Chondrocyte (in vitro differentiated cells): ENCODE measurements around the gene SLC16A9. TPM values are rescaled to one million over a fixed set of nuclear protein-coding genes. Genes with fewer than 3 reads are reported as not detected.
"Not testable (repeated sequence)": the region's sequence is repeated elsewhere in the genome, so short reads cannot be mapped to it uniquely, and the experiment has no call there.

Source experiments
- DNase-seq: peaks from one replicate; pipeline ENCODE4 v3.0.0; 2021; ENCODE audit warnings: mixed read lengths, low spot score
- H3K27ac Mint-ChIP-seq: one replicate; pipeline ENCODE4 v1.8.0; 2021; ENCODE audit warnings: mild to moderate bottlenecking, moderate library complexity, mixed read lengths; ENCODE audit not compliant: unreplicated experiment
- H3K27me3 Mint-ChIP-seq: 2 replicates; pipeline ENCODE4 v1.8.0; 2021; ENCODE audit warnings: low read depth, mixed read lengths
- H3K36me3 Mint-ChIP-seq: 2 replicates; pipeline ENCODE4 v1.8.0; 2021; ENCODE audit warnings: low read depth, mixed read lengths
- H3K4me1 Mint-ChIP-seq: 2 replicates; pipeline ENCODE4 v1.8.0; 2021; ENCODE audit warnings: low read depth, mild to moderate bottlenecking, mixed read lengths
- H3K4me3 Mint-ChIP-seq: one replicate; pipeline ENCODE4 v1.8.0; 2021; ENCODE audit warnings: mild to moderate bottlenecking, moderate library complexity, mixed read lengths; ENCODE audit not compliant: unreplicated experiment
- H3K9me3 Mint-ChIP-seq: 2 replicates; pipeline ENCODE4 v1.8.0; 2021; ENCODE audit warnings: low read depth, mixed read lengths
- total RNA-seq: library from RNA; stranded (reverse); gene quantifications from 3 replicates; pipeline ENCODE4 v1.2.1, GENCODE V29; 2021
- TF ChIP-seq, protein P1 (sequence below): fragments of 200-600 bp; sonication (generic); IDR thresholded peaks from 2 replicates; pipeline ENCODE4 v1.5.0; 2021; ENCODE audit warnings: antibody characterized with exemption, mild to moderate bottlenecking, moderate library complexity

SLC16A9 gene
- total RNA-seq, 1 donor from 2014 or later, result 1.2 TPM

DNA sequence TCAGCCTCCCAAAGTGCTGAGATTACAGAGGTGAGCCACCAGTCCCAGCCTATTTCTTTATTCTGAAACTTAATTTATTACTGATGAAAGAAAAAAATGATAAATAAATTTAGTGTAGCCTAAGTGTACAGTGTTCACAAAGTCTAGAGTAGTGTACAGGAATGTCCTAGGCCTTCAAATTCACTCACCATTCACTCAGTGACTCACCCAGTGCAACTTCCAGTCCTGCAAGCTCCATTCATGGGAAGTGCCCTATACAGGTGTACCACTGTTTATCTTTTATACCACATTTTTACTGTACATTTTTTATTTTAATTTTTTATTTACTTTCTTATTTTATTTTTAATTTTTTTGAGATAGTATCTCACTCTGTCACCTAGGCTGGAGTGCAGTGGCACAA lies 31.4 kb upstream of the SLC16A9 start:
- H3K4me1 Mint-ChIP-seq, result no peaks in the 10 kb centered on the region
- H3K27ac Mint-ChIP-seq, result no peak overlapping the region
- H3K9me3 Mint-ChIP-seq, result no peaks in the 10 kb centered on the region
- no peak for DNase-seq
- H3K36me3 Mint-ChIP-seq, result no peaks in the 10 kb centered on the region
- peaks cover 12% of the 10 kb centered on the region for H3K27me3 Mint-ChIP-seq
- TF ChIP-seq, protein P1, sequence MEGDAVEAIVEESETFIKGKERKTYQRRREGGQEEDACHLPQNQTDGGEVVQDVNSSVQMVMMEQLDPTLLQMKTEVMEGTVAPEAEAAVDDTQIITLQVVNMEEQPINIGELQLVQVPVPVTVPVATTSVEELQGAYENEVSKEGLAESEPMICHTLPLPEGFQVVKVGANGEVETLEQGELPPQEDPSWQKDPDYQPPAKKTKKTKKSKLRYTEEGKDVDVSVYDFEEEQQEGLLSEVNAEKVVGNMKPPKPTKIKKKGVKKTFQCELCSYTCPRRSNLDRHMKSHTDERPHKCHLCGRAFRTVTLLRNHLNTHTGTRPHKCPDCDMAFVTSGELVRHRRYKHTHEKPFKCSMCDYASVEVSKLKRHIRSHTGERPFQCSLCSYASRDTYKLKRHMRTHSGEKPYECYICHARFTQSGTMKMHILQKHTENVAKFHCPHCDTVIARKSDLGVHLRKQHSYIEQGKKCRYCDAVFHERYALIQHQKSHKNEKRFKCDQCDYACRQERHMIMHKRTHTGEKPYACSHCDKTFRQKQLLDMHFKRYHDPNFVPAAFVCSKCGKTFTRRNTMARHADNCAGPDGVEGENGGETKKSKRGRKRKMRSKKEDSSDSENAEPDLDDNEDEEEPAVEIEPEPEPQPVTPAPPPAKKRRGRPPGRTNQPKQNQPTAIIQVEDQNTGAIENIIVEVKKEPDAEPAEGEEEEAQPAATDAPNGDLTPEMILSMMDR, result no peak
- no peak overlapping the region for H3K4me3 Mint-ChIP-seq

DNA sequence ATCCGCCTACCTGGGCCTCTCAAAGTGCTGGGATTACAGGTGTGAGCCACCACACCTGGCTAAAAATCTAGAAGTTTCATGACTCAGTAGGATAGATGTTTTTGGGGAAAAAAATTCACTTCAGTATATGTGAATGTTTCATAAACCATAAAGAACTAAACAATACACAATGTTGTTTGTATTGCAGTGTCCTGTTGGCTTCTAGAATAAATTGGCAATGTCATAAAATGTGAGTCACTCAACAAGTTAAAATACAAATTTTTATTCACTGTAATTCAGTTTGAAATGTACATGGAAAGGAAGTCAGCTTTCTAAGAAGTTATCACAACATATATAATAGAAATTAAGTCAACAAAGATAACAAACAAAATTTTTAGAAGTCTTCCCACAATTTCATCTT lies 27.1 kb upstream of the SLC16A9 start:
- TF ChIP-seq, protein P1, result no peak
- H3K36me3 Mint-ChIP-seq, result no peaks in the 10 kb centered on the region
- H3K9me3 Mint-ChIP-seq, result no peaks in the 10 kb centered on the region
- no peaks in the 10 kb centered on the region for H3K4me1 Mint-ChIP-seq
- H3K4me3 Mint-ChIP-seq, result no peak overlapping the region
- no peak overlapping the region for H3K27ac Mint-ChIP-seq
- peaks cover 17% of the 10 kb centered on the region for H3K27me3 Mint-ChIP-seq
- no peak for DNase-seq

DNA sequence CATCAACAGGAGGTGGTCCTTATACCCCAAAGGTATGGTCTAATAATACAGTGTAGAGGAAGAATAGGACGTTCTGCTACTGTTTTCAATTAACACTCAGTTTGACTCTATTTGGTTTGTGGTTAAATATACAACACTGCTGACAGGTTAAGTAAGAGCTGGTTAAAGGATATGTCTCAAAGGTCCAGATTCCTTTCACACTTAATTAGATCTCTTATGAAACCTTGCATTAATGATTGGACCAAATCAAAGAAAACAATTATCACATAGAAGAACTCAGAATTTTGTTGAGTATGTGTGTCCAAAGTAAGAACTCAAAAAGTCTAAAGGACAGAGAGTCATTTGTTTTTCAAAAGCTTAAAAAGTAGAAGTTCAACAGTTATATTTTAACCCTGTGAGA lies 25.6 kb upstream of the SLC16A9 start:
- Mint-ChIP-seq H3K4me3 (no peak overlapping the region), H3K27me3 (peaks cover 17% of the 10 kb centered on the region), H3K27ac (no peak overlapping the region), H3K36me3 (no peaks in the 10 kb centered on the region), H3K4me1 (no peaks in the 10 kb centered on the region), H3K9me3 (no peaks in the 10 kb centered on the region)
- no peak for DNase-seq
- TF ChIP-seq, protein P1, result no peak

DNA sequence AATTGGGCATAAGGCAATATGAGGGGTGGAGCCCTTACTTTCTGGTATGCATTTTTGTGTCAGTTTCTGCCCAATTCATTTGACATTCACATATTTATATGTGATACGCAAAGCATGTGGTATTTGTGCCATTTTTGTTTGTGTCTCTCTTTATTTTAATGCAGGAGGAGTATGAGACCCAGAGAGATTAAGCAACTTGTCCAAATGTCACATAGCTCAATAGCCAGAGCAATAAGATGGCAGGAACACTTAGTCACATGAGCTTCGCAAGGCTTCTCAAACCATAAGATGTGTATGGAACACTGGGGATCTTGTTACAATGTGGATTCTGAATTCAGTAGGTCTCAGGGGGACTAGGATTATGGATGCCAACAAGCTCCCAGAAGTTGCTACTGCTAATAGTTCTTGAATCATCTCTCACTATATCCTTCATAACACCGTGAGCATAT lies 24.4 kb upstream of the SLC16A9 start:
- DNase-seq, result no peak
- H3K4me1 Mint-ChIP-seq, result no peaks in the 10 kb centered on the region
- no peaks in the 10 kb centered on the region for H3K36me3 Mint-ChIP-seq
- H3K4me3 Mint-ChIP-seq, result no peak overlapping the region
- peaks cover 17% of the 10 kb centered on the region for H3K27me3 Mint-ChIP-seq
- no peak overlapping the region for H3K27ac Mint-ChIP-seq
- TF ChIP-seq, protein P1, result no peak
- H3K9me3 Mint-ChIP-seq, result no peaks in the 10 kb centered on the region

DNA sequence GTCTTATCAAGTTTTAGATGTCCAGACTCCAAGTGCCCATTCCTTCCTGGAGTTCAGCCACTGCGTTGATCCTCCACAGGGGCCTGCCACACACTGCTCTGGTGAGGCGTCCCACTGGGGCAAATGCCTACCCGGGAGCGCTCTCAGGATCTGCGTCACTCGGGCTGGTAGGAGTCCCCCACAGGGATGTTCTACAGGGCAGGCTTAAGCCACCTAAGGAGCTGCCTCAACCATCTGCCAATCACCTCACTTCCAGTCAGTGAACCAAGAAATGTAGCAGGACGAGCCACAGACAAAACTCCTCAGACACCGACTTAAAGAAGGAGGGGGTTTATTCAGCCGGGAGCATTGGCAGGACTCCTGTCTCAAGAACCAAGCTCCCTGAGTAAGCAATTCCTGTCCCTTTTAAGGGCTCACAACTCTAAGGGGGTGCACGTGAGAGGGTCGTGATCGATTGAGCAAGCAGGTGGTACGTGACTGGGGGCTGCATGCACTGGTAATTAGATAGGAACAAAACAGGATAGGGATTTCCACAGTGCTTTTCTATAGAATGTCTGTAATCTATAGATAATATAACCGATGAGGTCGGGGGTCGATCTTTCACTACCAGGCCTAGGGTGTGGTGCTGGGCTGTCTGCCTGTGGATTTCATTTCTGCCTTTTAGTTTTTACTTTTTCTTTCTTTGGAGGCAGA lies 23.8 kb upstream of the SLC16A9 start:
- not testable (repeated sequence) for H3K9me3 Mint-ChIP-seq, H3K36me3 Mint-ChIP-seq, DNase-seq, H3K4me1 Mint-ChIP-seq, H3K27ac Mint-ChIP-seq, H3K4me3 Mint-ChIP-seq
- peaks cover 15% of the 10 kb centered on the region for H3K27me3 Mint-ChIP-seq

DNA sequence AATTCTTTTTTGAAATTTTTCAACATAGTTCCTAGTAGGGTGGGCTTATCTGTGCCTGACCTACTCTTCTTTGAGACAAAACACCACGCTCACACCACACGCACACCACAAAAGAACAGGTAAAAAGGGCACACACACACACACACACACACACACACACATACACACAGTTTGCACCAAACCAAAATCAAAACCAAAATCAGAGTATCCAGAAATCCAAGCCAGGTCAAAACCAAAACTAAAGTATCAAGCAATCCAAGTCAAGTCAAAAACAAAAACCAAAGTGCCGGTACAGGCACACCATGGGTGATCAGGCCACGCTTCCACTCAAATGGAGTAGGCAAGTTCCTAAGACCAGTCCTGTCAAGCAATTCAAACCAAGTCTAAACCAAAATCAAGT lies 23.2 kb upstream of the SLC16A9 start:
- H3K27ac Mint-ChIP-seq, H3K36me3 Mint-ChIP-seq, H3K9me3 Mint-ChIP-seq, DNase-seq, H3K4me1 Mint-ChIP-seq, H3K4me3 Mint-ChIP-seq: not testable (repeated sequence)
- H3K27me3 Mint-ChIP-seq, result peaks cover 11% of the 10 kb centered on the region

DNA sequence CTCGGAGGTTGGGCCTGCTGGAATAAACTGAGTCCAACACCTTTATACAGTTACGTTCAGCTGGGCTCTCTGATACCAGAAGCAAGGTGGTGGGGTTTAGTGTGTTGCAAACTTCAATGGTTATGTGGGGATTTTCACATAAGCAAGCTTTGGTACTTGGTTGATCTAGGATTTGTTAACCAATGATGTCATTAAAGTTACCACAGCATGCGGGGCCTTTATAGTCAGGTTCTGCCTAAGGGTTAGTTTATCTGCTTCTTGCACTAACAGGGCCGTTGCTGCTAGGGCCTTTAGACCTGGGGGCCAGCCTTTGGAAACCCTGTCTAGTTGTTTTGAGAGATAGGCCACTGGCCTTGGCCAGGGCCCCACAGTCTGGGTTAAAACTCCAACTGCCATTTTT lies 19.5 kb upstream of the SLC16A9 start:
- not testable (repeated sequence) for H3K4me3 Mint-ChIP-seq, H3K27ac Mint-ChIP-seq, H3K9me3 Mint-ChIP-seq, H3K36me3 Mint-ChIP-seq, H3K4me1 Mint-ChIP-seq, H3K27me3 Mint-ChIP-seq, DNase-seq
